ENCODE results near the gene PMS1. TPM values are rescaled to one million over a fixed set of nuclear protein-coding genes. Genes with fewer than 3 reads are reported as not detected.

Gene PMS1
- total and polyA plus RNA-seq, 2 experiments from 2014 or later = 53.7 to 64.1 TPM

- Mint-ChIP-seq H3K9me3 (no peaks in the 10 kb centered on the region), H3K4me3 (no peak overlapping the region), H3K4me1 (no peaks in the 10 kb centered on the region), H3K36me3 (ENCODE audit: low read depth) (peaks cover 22% of the 10 kb centered on the region; the same call in 2 of the 3 replicates), H3K27ac (peak overlapping the region; percentile 69), H3K27me3 (ENCODE audit: insufficient read depth, low read depth, poor library complexity) (peaks cover 3% of the 10 kb centered on the region)
- no peak for ATAC-seq
- no peaks in the 10 kb centered on the region for H3F3A ChIP-seq (replicated peaks; ENCODE audit: low read depth)
- no peaks in the 10 kb centered on the region for H4K20me1 ChIP-seq (replicated peaks; ENCODE audit: insufficient read depth)
- no peak overlapping the region for H3K4me3 ChIP-seq
- no peak overlapping the region for H3K4me2 ChIP-seq
- no peak overlapping the region for H3K27ac ChIP-seq (ENCODE audit: low read depth)
- H3K4me1 ChIP-seq (ENCODE audit: insufficient read depth) = no peaks in the 10 kb centered on the region
- H3K36me3 ChIP-seq (ENCODE audit: insufficient read depth) = peaks cover 13% of the 10 kb centered on the region
- no peak for DNase-seq (ENCODE audit: low spot score)
- TF ChIP-seq CREB1 (CRISPR knock-in tag; IDR thresholded peaks at IDR 0.05; ENCODE audit: low read depth) (no peak), ETS1 (IDR thresholded peaks at IDR 0.05) (no peak), ZNF331 (CRISPR knock-in tag; IDR thresholded peaks at IDR 0.05; ENCODE audit: low read depth) (no peak), STAT1 (IDR thresholded peaks at IDR 0.05; ENCODE audit: unreplicated experiment) (no peak), POLR2AphosphoS5 (IDR thresholded peaks at IDR 0.05; ENCODE audit: low read depth) (no peak), EZH2phosphoT487 (IDR thresholded peaks at IDR 0.05; ENCODE audit: unreplicated experiment) (no peak), ZNF462 (CRISPR knock-in tag; IDR thresholded peaks at IDR 0.05) (no peak), JUNB (IDR thresholded peaks at IDR 0.05; ENCODE audit: unreplicated experiment) (no peak), NANOG (IDR thresholded peaks at IDR 0.05; ENCODE audit: borderline replicate concordance) (no peak), CTCF (conservative IDR thresholded peaks at IDR 0.05; ENCODE audit: low read depth in 2 of 2) (no peak), EZH2 (IDR thresholded peaks at IDR 0.05; ENCODE audit: low read depth, unreplicated experiment) (no peak), REST (IDR thresholded peaks at IDR 0.05; ENCODE audit: unreplicated experiment) (no peak), ZNF114 (CRISPR knock-in tag; IDR thresholded peaks at IDR 0.05) (no peak)
- no peaks in the 10 kb centered on the region for H3K9me2 ChIP-seq (ENCODE audit: insufficient read depth)
- H2AFZ ChIP-seq = no peak overlapping the region
- H3K79me2 ChIP-seq (replicated peaks; ENCODE audit: insufficient read depth) = no peaks in the 10 kb centered on the region
- H3K27me3 ChIP-seq (ENCODE audit: insufficient read depth) = no peaks in the 10 kb centered on the region
Measured at GRCh38 chr2:189862751-189863150, 78.5 kb downstream of the PMS1 start.
